K562 (cell line): ENCODE data around the gene SCGB1A1. TPM values are rescaled to one million over a fixed set of nuclear protein-coding genes. Genes with fewer than 3 reads are reported as not detected.

Experiments used
- ATAC-seq: fragments of 200-7000 bp; cut with Tn5 transposase; 3 replicates; pipeline ENCODE4 v1.9.1; 2020; ENCODE audit warnings: moderate library complexity
- BruUV-seq: library from RNA; stranded (reverse); fragments of 400-500 nt; replicated peaks from 2 replicates; lab custom pipeline; 2021; lab: Mats Ljungman, UMichigan
- CTCF ChIA-PET: fragments of 300-600 bp; formaldehyde crosslinking; extraction: SDS; loops from one replicate; lab custom pipeline; 2021; ENCODE audit warnings: low intra/inter-chr PET ratio; lab: Yijun Ruan, JAX
- POLR2A ChIA-PET: fragments of 300-600, 350-650 bp; sonication (Branson Sonifier 250); formaldehyde crosslinking; extraction: SDS; loops from one replicate; lab custom pipeline; 2021; ENCODE audit warnings: antibody characterized with exemption, inconsistent platforms; lab: Yijun Ruan, JAX
- DNase-seq, 4 experiments: peaks; one replicate each; pipeline versions ENCODE4 v3.0.0 to v3.0.0-alpha.2; 2011 to 2018; ENCODE audit warnings: low spot score in 3 of 4, mixed read lengths in 3 of 4; ENCODE audit errors: extremely low read depth in 1 of 4
- FAIRE-seq: peaks from 2 replicates; lab custom pipeline; 2011; peaks lifted over from hg19 to GRCh38; lab: Jason Lieb, UNC
- H2AFZ ChIP-seq: 2 replicates; pipeline ENCODE4 v1.6.0; 2011; ENCODE audit warnings: low read depth, low read length, control low read depth, inconsistent platforms
- H3K27ac ChIP-seq: fragments of 200-600 bp; 3 replicates; pipeline ENCODE4 v1.8.0; 2011; ENCODE audit warnings: low read depth, mild to moderate bottlenecking, control low read depth, inconsistent platforms, low read length, moderate library complexity, mixed read lengths; ENCODE audit errors: extremely low read depth
- H3K27me3 ChIP-seq, 2 experiments: fragments of 300-600 bp in 1 of 2; 2 replicates in 1 of 2; 3 replicates in 1 of 2; pipeline versions ENCODE4 v1.6.0 to v1.8.0; 2011; ENCODE audit warnings: inconsistent platforms in 2 of 2, low read length in 2 of 2, mild to moderate bottlenecking in 1 of 2, mixed read lengths in 1 of 2, moderate library complexity in 1 of 2; ENCODE audit not compliant: control insufficient read depth in 2 of 2, insufficient read depth in 2 of 2
- H3K36me3 ChIP-seq: fragments of 300-600 bp; 3 replicates; pipeline ENCODE4 v1.8.0; 2011; ENCODE audit warnings: mild to moderate bottlenecking, low read length, inconsistent platforms; ENCODE audit not compliant: control insufficient read depth, insufficient read depth
- H3K4me1 ChIP-seq, 2 experiments: fragments of 200-600 bp in 1 of 2; replicated peaks in 1 of 2; 2 replicates in 1 of 2; 3 replicates in 1 of 2; pipeline versions ENCODE4 v1.5.1 to v1.8.0; 2011; ENCODE audit warnings: inconsistent platforms in 2 of 2, low read length in 2 of 2, mild to moderate bottlenecking in 1 of 2, mixed read lengths in 1 of 2, moderate library complexity in 1 of 2; ENCODE audit not compliant: control insufficient read depth in 2 of 2, insufficient read depth in 2 of 2
- H3K4me2 ChIP-seq: 2 replicates; pipeline ENCODE4 v1.6.1; 2011; ENCODE audit warnings: low read length, control low read depth, inconsistent platforms, mixed read lengths; ENCODE audit not compliant: insufficient read depth
- H3K4me3 ChIP-seq: fragments of 200-600 bp; sonication (generic), shearing (Covaris generic); 2 replicates; pipeline ENCODE4 v1.5.1; 2016; ENCODE audit warnings: control low read depth, inconsistent platforms
- H3K79me2 ChIP-seq: fragments of 200-600 bp; 3 replicates; pipeline ENCODE4 v1.8.0; 2011; ENCODE audit warnings: low read length, inconsistent platforms; ENCODE audit not compliant: control insufficient read depth, insufficient read depth
- H3K9ac ChIP-seq, 2 experiments: 2 replicates each; pipeline versions ENCODE4 v1.6.0 to v1.6.1; 2011; ENCODE audit warnings: low read depth in 2 of 2, low read length in 2 of 2, control low read depth in 1 of 2, inconsistent platforms in 1 of 2, mild to moderate bottlenecking in 1 of 2, mixed read lengths in 1 of 2; ENCODE audit not compliant: insufficient read depth in 1 of 2
- H3K9me1 ChIP-seq: one replicate; pipeline ENCODE4 v1.6.0; 2011; ENCODE audit warnings: inconsistent platforms, mild to moderate bottlenecking, low read length, moderate library complexity; ENCODE audit not compliant: control insufficient read depth, insufficient read depth
- H3K9me3 ChIP-seq: replicated peaks from 2 replicates; pipeline ENCODE4 v1.5.1; 2011; ENCODE audit warnings: low read depth, low read length, inconsistent platforms; ENCODE audit not compliant: control insufficient read depth, insufficient read depth
- H4K20me1 ChIP-seq: replicated peaks from 2 replicates; pipeline ENCODE4 v1.6.1; 2011; ENCODE audit warnings: low read length, inconsistent platforms, mixed read lengths; ENCODE audit not compliant: control insufficient read depth, insufficient read depth
- ATF7 ChIP-seq: fragments of 450-650 bp; IDR thresholded peaks from 2 replicates; pipeline ENCODE4 v1.7.1; 2014; ENCODE audit warnings: mild to moderate bottlenecking, moderate library complexity
- DPF2 ChIP-seq: fragments of 450-650 bp; IDR thresholded peaks from 2 replicates; pipeline ENCODE4 v1.6.1; 2016
- ILK ChIP-seq: fragments of 450-650 bp; IDR thresholded peaks from 2 replicates; pipeline ENCODE4 v1.6.1; 2016; ENCODE audit warnings: missing genetic modification characterization, low read depth, mild to moderate bottlenecking, missing compliant biosample characterization, moderate library complexity, borderline replicate concordance
- MAFK ChIP-seq: IDR thresholded peaks from 2 replicates; pipeline ENCODE4 v1.6.1; 2011; ENCODE audit warnings: low read length, improper control_type of control experiment
- MTA3 ChIP-seq: fragments of 450-650 bp; formaldehyde crosslinking; IDR thresholded peaks from 2 replicates; pipeline ENCODE4 v1.6.1; 2017; ENCODE audit warnings: mild to moderate bottlenecking, borderline replicate concordance
- SIX5 ChIP-seq, 2 experiments: IDR thresholded peaks; 2 replicates each; pipeline ENCODE4 v1.6.1; 2011; ENCODE audit warnings: low read length in 2 of 2, borderline replicate concordance in 1 of 2, low read depth in 1 of 2, mild to moderate bottlenecking in 1 of 2, moderate library complexity in 1 of 2; ENCODE audit not compliant: insufficient read depth in 1 of 2
- SNRNP70 ChIP-seq: fragments of 200-400 bp; formaldehyde crosslinking; optimal IDR thresholded peaks from 2 replicates; pipeline ENCODE3; 2017; ENCODE audit warnings: low read depth, low read length
- TBL1XR1 ChIP-seq, 2 experiments: IDR thresholded peaks; 2 replicates each; pipeline ENCODE4 v1.6.1; 2012; ENCODE audit warnings: improper control_type of control experiment in 2 of 2, low read length in 2 of 2, mild to moderate bottlenecking in 1 of 2
- ZEB2 ChIP-seq: fragments of 450-650 bp; IDR thresholded peaks from 2 replicates; pipeline ENCODE4 v1.6.1; 2016
- ZNF324 ChIP-seq: fragments of 250-450 bp; sonication (Bioruptor Pico); IDR thresholded peaks from 2 replicates; pipeline ENCODE4 v1.4.0; 2020; ENCODE audit warnings: mild to moderate bottlenecking
- ZNF384 ChIP-seq: IDR thresholded peaks from 2 replicates; pipeline ENCODE4 v1.6.1; 2012; ENCODE audit warnings: low read depth, low read length, improper control_type of control experiment
- WGBS: fragments of 100-300 bp; shearing (Covaris generic); methylation state at CpG from one replicate; pipeline ENCODE4 v1.1.6; 2016; ENCODE audit warnings: low coverage, mixed read lengths; ENCODE audit not compliant: insufficient coverage; ENCODE audit errors: missing lambda C conversion rate; 5-methylcytosine and 5-hydroxymethylcytosine counted together
- in situ Hi-C: fragments of 300-500 bp; cut with MboI; formaldehyde crosslinking; loops from 4 replicates; pipeline ENCODE4 v1.15.0; 2018; ENCODE audit warnings: inconsistent platforms, mixed read lengths
- intact Hi-C: fragments of 100-400 bp; cut with micrococcal nuclease; formaldehyde crosslinking; loops from 2 replicates; pipeline ENCODE4 v1.14.2; 2022
- polyA plus RNA-seq, 8 experiments: library from polyadenylated mRNA; depleted of rRNA in 4 of 8; stranded (reverse) in 5 of 8; unstranded in 3 of 8; fragments of >200 nt; fragmentation: Nextera tagmentation in 2 of 8; fragmentation: Illumina TruSeq in 1 of 8; extraction: Ambion mirVana in 2 of 8; extraction: Trizol in 1 of 8; gene quantifications; 2 replicates each; pipeline versions ENCODE4 v1.2.1 to v1.2.3, GENCODE V29; 2011 to 2014; ENCODE audit warnings: inconsistent platforms in 1 of 8, missing spikeins in 1 of 8
- total RNA-seq, 7 experiments: library from RNA; depleted of rRNA in 6 of 7; stranded (reverse); fragments of >200 nt in 6 of 7; fragmentation: Illumina TruSeq in 2 of 7; extraction: Trizol in 2 of 7; gene quantifications; 2 replicates each; pipeline versions ENCODE4 v1.2.1 to v1.2.3, GENCODE V29; 2011 to 2021; ENCODE audit warnings: low replicate concordance in 1 of 7
- TF ChIP-seq, protein P1 (sequence below): fragments of 450-650 bp; IDR thresholded peaks from one replicate; pipeline ENCODE4 v1.6.1; 2018; ENCODE audit warnings: mild to moderate bottlenecking, moderate library complexity; ENCODE audit not compliant: partially characterized antibody
- TF ChIP-seq, protein P2 (sequence below): fragments of 200-800 bp; sonication (Bioruptor generic); IDR thresholded peaks from 2 replicates; pipeline ENCODE4 v1.6.1; 2016; ENCODE audit warnings: missing genetic modification characterization, missing compliant biosample characterization
- TF ChIP-seq, protein P3 (sequence below): fragments of 250-450 bp; sonication (Bioruptor Pico); IDR thresholded peaks from 2 replicates; pipeline ENCODE4 v1.8.0; 2021; ENCODE audit warnings: mild to moderate bottlenecking, moderate library complexity

The SCGB1A1 gene
- total and polyA plus RNA-seq, 9 of the 15 experiments (the other 6 are each of a cell fraction or from before 2014, with no cell fraction given) = 0.55 TPM; not detected in 8

DNA sequence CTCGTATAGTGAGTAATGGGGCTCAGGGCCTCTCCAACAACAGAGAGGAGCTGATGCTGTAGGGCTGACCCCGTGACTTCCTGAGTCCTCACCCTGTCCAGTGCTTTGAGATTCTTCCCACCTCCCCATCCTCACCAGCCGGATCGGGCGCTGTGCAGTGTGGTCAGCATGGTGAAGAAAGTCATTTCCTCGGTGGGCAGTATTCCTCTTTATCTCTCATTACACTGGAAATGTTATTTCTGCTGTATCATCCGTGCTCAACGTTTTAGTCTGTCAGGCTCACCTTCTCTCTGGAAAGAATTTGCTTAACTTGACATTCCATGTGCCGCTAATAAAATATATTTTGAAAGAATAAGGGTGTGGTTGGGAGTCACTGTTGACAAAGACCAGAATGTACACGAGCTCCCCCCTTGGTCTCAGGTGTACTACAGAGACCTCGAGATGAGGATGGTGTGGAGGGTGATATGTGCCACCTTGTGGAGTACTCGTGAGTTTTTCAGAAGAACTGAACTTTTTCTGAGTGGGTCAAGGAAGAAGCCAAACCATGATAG lies 25.7 kb upstream of the SCGB1A1 start:
- H2AFZ ChIP-seq = peak overlapping the region; percentile 75
- peak overlapping the region; percentile 5 to 39; a peak in 1 of 4 replicates for H3K9ac ChIP-seq
- H3K4me3 ChIP-seq = no peak overlapping the region
- peaks cover 44 to 47% of the 10 kb centered on the region in 2 experiments for H3K4me1 ChIP-seq
- peak; percentile 83 for FAIRE-seq
- peak; percentile 47 for ATAC-seq
- in situ Hi-C loops (loop anchor here (5.0 to 25.0 kb wide), 4 partner anchors 162 to 619 kb away; partner anchors contain the start of gene SLC22A8), intact Hi-C loops (loop anchor here (1.0 to 10.0 kb wide), 2 partner anchors 13 to 372 kb away; partner anchors contain the start of gene POLR2G)
- no peaks in the 10 kb centered on the region for H3K9me3 ChIP-seq
- H3K4me2 ChIP-seq = peak overlapping the region; percentile 34; the same call in 1 of the 2 replicates
- H3K27ac ChIP-seq = 0 out of 3 replicates have a peak overlapping the region, but pooled peaks have one; percentile 13
- no peaks in the 10 kb centered on the region for H3K36me3 ChIP-seq
- no peaks in the 10 kb centered on the region for H3K27me3 ChIP-seq
- H4K20me1 ChIP-seq = no peaks in the 10 kb centered on the region
- DNase-seq = peak; percentile 70 to 79 (median 74)
- ChIA-PET POLR2A (interaction anchor here (0.5 to 2.7 kb wide), 10 partner anchors 9 to 448 kb away, joined by 3 to 11 read pairs (median 4); partner anchors contain the start of genes AHNAK, C11orf98, CSKMT and EEF1G), CTCF (interaction anchor here (0.6 to 1.1 kb wide), 4 partner anchors 12 to 303 kb away, joined by 3 to 4 read pairs (median 4); no protein-coding TSS in a partner anchor)
- WGBS = 7% methylated on average over 11 of the region's 12 CpGs
- H3K79me2 ChIP-seq = no peaks in the 10 kb centered on the region
- H3K9me1 ChIP-seq = no peaks in the 10 kb centered on the region
- no TSS peak for BruUV-seq
- TF ChIP-seq, protein P1, sequence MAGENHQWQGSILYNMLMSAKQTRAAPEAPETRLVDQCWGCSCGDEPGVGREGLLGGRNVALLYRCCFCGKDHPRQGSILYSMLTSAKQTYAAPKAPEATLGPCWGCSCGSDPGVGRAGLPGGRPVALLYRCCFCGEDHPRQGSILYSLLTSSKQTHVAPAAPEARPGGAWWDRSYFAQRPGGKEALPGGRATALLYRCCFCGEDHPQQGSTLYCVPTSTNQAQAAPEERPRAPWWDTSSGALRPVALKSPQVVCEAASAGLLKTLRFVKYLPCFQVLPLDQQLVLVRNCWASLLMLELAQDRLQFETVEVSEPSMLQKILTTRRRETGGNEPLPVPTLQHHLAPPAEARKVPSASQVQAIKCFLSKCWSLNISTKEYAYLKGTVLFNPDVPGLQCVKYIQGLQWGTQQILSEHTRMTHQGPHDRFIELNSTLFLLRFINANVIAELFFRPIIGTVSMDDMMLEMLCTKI = no peak
- TF ChIP-seq ZNF324 (CRISPR knock-in tag) (no peak), ZNF384 (no peak), MAFK (peak; percentile 19; the same call in 1 of the 2 replicates), ZEB2 (peak; percentile 82), SIX5 (IDR thresholded peaks at IDR 0.05; ENCODE audit: borderline replicate concordance in 1 of 2, insufficient read depth in 1 of 2, low read depth in 1 of 2, low read length in 2 of 2) (no peak), ILK (tag) (no peak), TBL1XR1 (IDR thresholded peaks at IDR 0.05; ENCODE audit: low read length in 2 of 2) (no peak), SNRNP70 (no peak), DPF2 (peak; percentile 49; the same call in 1 of the 2 replicates), MTA3 (no peak), ATF7 (0 out of 2 replicates have a peak, but pooled peaks have one; percentile 24)
- TF ChIP-seq, protein P2, sequence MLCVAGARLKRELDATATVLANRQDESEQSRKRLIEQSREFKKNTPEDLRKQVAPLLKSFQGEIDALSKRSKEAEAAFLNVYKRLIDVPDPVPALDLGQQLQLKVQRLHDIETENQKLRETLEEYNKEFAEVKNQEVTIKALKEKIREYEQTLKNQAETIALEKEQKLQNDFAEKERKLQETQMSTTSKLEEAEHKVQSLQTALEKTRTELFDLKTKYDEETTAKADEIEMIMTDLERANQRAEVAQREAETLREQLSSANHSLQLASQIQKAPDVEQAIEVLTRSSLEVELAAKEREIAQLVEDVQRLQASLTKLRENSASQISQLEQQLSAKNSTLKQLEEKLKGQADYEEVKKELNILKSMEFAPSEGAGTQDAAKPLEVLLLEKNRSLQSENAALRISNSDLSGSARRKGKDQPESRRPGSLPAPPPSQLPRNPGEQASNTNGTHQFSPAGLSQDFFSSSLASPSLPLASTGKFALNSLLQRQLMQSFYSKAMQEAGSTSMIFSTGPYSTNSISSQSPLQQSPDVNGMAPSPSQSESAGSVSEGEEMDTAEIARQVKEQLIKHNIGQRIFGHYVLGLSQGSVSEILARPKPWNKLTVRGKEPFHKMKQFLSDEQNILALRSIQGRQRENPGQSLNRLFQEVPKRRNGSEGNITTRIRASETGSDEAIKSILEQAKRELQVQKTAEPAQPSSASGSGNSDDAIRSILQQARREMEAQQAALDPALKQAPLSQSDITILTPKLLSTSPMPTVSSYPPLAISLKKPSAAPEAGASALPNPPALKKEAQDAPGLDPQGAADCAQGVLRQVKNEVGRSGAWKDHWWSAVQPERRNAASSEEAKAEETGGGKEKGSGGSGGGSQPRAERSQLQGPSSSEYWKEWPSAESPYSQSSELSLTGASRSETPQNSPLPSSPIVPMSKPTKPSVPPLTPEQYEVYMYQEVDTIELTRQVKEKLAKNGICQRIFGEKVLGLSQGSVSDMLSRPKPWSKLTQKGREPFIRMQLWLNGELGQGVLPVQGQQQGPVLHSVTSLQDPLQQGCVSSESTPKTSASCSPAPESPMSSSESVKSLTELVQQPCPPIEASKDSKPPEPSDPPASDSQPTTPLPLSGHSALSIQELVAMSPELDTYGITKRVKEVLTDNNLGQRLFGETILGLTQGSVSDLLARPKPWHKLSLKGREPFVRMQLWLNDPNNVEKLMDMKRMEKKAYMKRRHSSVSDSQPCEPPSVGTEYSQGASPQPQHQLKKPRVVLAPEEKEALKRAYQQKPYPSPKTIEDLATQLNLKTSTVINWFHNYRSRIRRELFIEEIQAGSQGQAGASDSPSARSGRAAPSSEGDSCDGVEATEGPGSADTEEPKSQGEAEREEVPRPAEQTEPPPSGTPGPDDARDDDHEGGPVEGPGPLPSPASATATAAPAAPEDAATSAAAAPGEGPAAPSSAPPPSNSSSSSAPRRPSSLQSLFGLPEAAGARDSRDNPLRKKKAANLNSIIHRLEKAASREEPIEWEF = no peak
- TF ChIP-seq, protein P3, sequence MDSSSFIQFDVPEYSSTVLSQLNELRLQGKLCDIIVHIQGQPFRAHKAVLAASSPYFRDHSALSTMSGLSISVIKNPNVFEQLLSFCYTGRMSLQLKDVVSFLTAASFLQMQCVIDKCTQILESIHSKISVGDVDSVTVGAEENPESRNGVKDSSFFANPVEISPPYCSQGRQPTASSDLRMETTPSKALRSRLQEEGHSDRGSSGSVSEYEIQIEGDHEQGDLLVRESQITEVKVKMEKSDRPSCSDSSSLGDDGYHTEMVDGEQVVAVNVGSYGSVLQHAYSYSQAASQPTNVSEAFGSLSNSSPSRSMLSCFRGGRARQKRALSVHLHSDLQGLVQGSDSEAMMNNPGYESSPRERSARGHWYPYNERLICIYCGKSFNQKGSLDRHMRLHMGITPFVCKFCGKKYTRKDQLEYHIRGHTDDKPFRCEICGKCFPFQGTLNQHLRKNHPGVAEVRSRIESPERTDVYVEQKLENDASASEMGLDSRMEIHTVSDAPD (CRISPR knock-in tag) = no peak
